Measurements from ENCODE around the gene SMIM7. TPM values are rescaled to one million over a fixed set of nuclear protein-coding genes. Genes with fewer than 3 reads are reported as not detected.

The SMIM7 gene
- polyA plus RNA-seq, 6 donors from 2014 or later, result 41.0 to 84.2 (median 69.1) TPM

DNA sequence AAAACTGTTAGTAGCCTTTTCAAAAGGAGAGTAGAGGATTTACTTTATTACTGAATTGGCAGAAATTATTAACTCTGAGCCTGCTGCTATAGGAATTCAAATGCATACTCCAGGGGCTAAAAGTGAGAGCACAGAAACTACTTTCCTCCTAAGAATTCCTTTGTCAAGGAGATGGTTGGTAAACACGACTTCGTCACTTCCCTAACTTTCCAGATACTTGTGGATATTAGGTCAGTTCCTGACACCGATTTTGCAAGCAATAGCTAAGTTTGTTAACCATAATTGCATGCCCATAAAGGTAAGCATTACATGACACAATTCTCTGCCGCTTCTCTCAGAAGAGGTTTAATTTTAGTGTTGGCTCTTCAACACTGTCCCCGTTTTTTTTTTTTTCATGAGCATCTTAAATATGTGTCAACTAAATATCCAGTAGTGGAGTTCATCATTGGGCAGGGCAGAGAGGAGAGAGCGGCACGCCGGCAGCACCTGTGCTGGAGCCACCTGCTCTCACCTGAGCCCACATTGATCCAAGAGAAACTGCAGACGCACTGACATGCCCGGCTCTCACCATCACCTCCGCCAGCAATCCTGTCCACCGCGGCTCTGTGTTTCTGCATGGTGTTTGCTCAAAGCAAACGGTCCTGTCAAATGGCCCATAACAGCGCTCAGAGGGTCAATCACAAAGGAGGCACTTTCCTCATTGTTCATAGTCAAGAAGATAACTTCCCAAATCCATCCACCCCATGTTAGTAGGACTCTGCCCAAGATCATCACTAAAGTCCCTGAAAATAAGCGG, 34.6 kb downstream of the SMIM7 start:
- H3K4me3 Mint-ChIP-seq, result peak overlapping the region in 4 of 8 donors; percentile 53 to 96 (median 92)

GRCh38 chr19:16624236-16624635, 35.7 kb downstream of the SMIM7 start:
- no peak for ATAC-seq (ENCODE audit: low read depth in 2 of 2)
- Mint-ChIP-seq H3K27ac (peak overlapping the region in 1 of 6 donors; percentile 42), H3K27me3 (no peaks in the 10 kb centered on the region), H3K4me1 (peaks cover 58 to 80% (median 75%) of the 10 kb centered on the region in 3 donors), H3K9me3 (no peaks in the 10 kb centered on the region), H3K36me3 (no peaks in the 10 kb centered on the region), H3K4me3 (peak overlapping the region in 2 of 8 donors; percentile 56 to 94)
- DNase-seq, result no peak

More for the DNA sequence above, 34.6 kb downstream of the SMIM7 start:
- Mint-ChIP-seq H3K36me3 (no peaks in the 10 kb centered on the region), H3K27me3 (no peaks in the 10 kb centered on the region), H3K9me3 (no peaks in the 10 kb centered on the region), H3K27ac (peak overlapping the region in 4 of 6 donors; percentile 19 to 89 (median 70)), H3K4me1 (peaks cover 51 to 78% (median 63%) of the 10 kb centered on the region in 3 donors)
- DNase-seq (no peak), ATAC-seq (ENCODE audit: low read depth in 2 of 2) (no peak)

DNA sequence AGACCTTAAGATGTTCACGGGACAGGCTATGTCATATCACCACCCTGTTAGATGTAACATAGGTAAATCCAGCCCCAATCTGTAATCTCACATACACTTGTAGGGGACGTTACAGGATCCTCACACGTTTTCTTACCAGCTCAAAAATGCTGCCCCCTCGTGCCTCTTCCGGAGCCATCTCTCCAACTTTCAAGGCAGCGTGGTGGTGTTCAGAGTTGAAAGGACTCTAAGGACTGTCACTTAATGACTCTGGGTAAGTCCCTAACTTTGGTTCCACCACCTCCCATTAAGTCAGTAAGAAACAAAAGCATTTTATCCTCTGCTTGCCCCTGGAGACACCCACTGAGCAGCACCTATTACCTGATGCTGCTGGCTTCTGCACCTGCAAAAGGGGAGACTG, 36.4 kb downstream of the SMIM7 start:
- no peak for ATAC-seq (ENCODE audit: low read depth in 2 of 2)
- H3K4me1 Mint-ChIP-seq, result peaks cover 60 to 81% (median 76%) of the 10 kb centered on the region in 3 donors

GRCh38 chr19:16623066-16623465, 36.9 kb downstream of the SMIM7 start:
- H3K9me3 Mint-ChIP-seq, result no peaks in the 10 kb centered on the region
- peak overlapping the region in 1 of 8 donors; percentile 36 for H3K4me3 Mint-ChIP-seq
- H3K4me1 Mint-ChIP-seq, result peaks cover 65 to 86% (median 81%) of the 10 kb centered on the region in 3 donors
- ATAC-seq (ENCODE audit: low read depth in 2 of 2) (no peak), DNase-seq (no peak)
- H3K27ac Mint-ChIP-seq, result no peak overlapping the region
- H3K36me3 Mint-ChIP-seq, result no peaks in the 10 kb centered on the region
- H3K27me3 Mint-ChIP-seq, result no peaks in the 10 kb centered on the region

More for the DNA sequence above, 36.4 kb downstream of the SMIM7 start:
- no peaks in the 10 kb centered on the region for H3K36me3 Mint-ChIP-seq
- peak overlapping the region in 2 of 6 donors; percentile 62 to 83 for H3K27ac Mint-ChIP-seq
- H3K27me3 Mint-ChIP-seq, result no peaks in the 10 kb centered on the region
- DNase-seq, result no peak
- no peaks in the 10 kb centered on the region for H3K9me3 Mint-ChIP-seq
- peak overlapping the region in 1 of 8 donors; percentile 36 for H3K4me3 Mint-ChIP-seq

DNA sequence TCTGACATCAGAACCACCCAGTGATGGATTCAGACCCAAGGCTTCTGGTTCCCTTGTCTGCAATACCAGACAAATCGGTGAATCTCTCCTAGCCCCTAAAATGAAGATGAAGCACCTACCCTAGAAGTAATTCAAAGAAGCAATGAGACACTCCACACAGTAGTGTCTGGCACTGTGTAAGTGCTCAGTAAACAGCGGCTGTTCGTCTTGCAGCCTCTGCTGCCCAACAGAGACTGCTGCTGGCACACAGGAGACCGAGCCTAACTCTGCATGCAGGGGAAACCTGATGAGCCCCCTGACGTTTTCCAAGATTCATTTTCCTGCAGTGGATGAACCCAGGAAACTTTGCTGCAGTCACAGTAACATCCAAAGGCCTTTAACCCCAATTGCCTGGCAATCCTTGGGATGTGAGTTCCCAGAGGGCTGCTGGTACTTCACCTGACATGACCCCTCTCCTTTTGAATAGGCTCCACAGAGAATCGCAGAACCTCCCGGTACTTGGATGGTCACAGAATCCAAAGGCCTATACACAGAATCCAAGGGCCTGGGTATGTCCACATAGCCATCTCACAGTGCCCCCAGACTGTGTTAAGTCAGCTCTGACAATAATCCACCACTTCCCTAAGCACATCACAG, 38.7 kb downstream of the SMIM7 start:
- peaks cover 71 to 95% (median 87%) of the 10 kb centered on the region in 3 donors for H3K4me1 Mint-ChIP-seq
- peak overlapping the region in 1 of 8 donors; percentile 54 for H3K4me3 Mint-ChIP-seq
- ATAC-seq (ENCODE audit: low read depth in 2 of 2), result no peak
- H3K36me3 Mint-ChIP-seq, result no peaks in the 10 kb centered on the region
- no peaks in the 10 kb centered on the region for H3K27me3 Mint-ChIP-seq
- no peaks in the 10 kb centered on the region for H3K9me3 Mint-ChIP-seq
- no peak for DNase-seq
- H3K27ac Mint-ChIP-seq, result peak overlapping the region in 1 of 6 donors; percentile 40

GRCh38 chr19:16620584-16620983, 39.4 kb downstream of the SMIM7 start:
- no peak for DNase-seq
- no peaks in the 10 kb centered on the region for H3K36me3 Mint-ChIP-seq
- no peak for ATAC-seq (ENCODE audit: low read depth in 2 of 2)
- no peaks in the 10 kb centered on the region for H3K9me3 Mint-ChIP-seq
- H3K27ac Mint-ChIP-seq, result peak overlapping the region in 1 of 6 donors; percentile 52
- H3K4me1 Mint-ChIP-seq, result peaks cover 71 to 95% (median 87%) of the 10 kb centered on the region in 3 donors
- no peaks in the 10 kb centered on the region for H3K27me3 Mint-ChIP-seq
- H3K4me3 Mint-ChIP-seq, result peak overlapping the region in 1 of 8 donors; percentile 41

GRCh38 chr19:16620018-16620417, 39.9 kb downstream of the SMIM7 start:
- no peak overlapping the region for H3K4me3 Mint-ChIP-seq
- DNase-seq (no peak), ATAC-seq (ENCODE audit: low read depth in 2 of 2) (no peak)
- peak overlapping the region in 1 of 6 donors; percentile 28 for H3K27ac Mint-ChIP-seq
- H3K9me3 Mint-ChIP-seq, result no peaks in the 10 kb centered on the region
- H3K27me3 Mint-ChIP-seq, result no peaks in the 10 kb centered on the region
- H3K36me3 Mint-ChIP-seq, result no peaks in the 10 kb centered on the region
- peaks cover 72 to 95% (median 87%) of the 10 kb centered on the region in 3 donors for H3K4me1 Mint-ChIP-seq

- peak overlapping the region in 3 of 8 donors; percentile 38 to 72 (median 43) for H3K4me3 Mint-ChIP-seq
- peak overlapping the region in 2 of 6 donors; percentile 28 to 71 for H3K27ac Mint-ChIP-seq
- H3K36me3 Mint-ChIP-seq, result no peaks in the 10 kb centered on the region
- no peaks in the 10 kb centered on the region for H3K9me3 Mint-ChIP-seq
- ATAC-seq (ENCODE audit: low read depth in 2 of 2) (no peak), DNase-seq (no peak)
- H3K4me1 Mint-ChIP-seq, result peaks cover 75 to 95% (median 87%) of the 10 kb centered on the region in 3 donors
- H3K27me3 Mint-ChIP-seq, result no peaks in the 10 kb centered on the region
Measured at GRCh38 chr19:16619457-16619856, 40.5 kb downstream of the SMIM7 start.

- Mint-ChIP-seq H3K9me3 (no peaks in the 10 kb centered on the region), H3K27me3 (no peaks in the 10 kb centered on the region), H3K36me3 (no peaks in the 10 kb centered on the region), H3K27ac (peak overlapping the region in 2 of 6 donors; percentile 19 to 76), H3K4me3 (peak overlapping the region in 3 of 8 donors; percentile 23 to 76 (median 43)), H3K4me1 (peaks cover 73 to 94% (median 91%) of the 10 kb centered on the region in 3 donors)
- ATAC-seq (ENCODE audit: low read depth in 2 of 2) (no peak), DNase-seq (no peak)
Measured at GRCh38 chr19:16618248-16618647, 41.7 kb downstream of the SMIM7 start.

- no peaks in the 10 kb centered on the region for H3K36me3 Mint-ChIP-seq
- no peaks in the 10 kb centered on the region for H3K27me3 Mint-ChIP-seq
- H3K4me1 Mint-ChIP-seq, result peaks cover 75 to 96% (median 95%) of the 10 kb centered on the region in 3 donors
- no peaks in the 10 kb centered on the region for H3K9me3 Mint-ChIP-seq
- H3K27ac Mint-ChIP-seq, result peak overlapping the region in 3 of 6 donors; percentile 5 to 92 (median 64)
- no peak overlapping the region for H3K4me3 Mint-ChIP-seq
- ATAC-seq (ENCODE audit: low read depth in 2 of 2) (no peak), DNase-seq (no peak)
Measured at GRCh38 chr19:16615808-16616207, 44.1 kb downstream of the SMIM7 start.

- Mint-ChIP-seq H3K27me3 (no peaks in the 10 kb centered on the region), H3K27ac (peak overlapping the region; percentile 5 to 92 (median 49)), H3K36me3 (no peaks in the 10 kb centered on the region), H3K4me3 (peak overlapping the region in 4 of 8 donors; percentile 4 to 74 (median 50)), H3K9me3 (no peaks in the 10 kb centered on the region), H3K4me1 (peaks cover 73 to 95% (median 93%) of the 10 kb centered on the region in 3 donors)
- ATAC-seq (ENCODE audit: low read depth in 2 of 2), result no peak
- no peak for DNase-seq
Measured at GRCh38 chr19:16614941-16615340, 45.0 kb downstream of the SMIM7 start.

DNA sequence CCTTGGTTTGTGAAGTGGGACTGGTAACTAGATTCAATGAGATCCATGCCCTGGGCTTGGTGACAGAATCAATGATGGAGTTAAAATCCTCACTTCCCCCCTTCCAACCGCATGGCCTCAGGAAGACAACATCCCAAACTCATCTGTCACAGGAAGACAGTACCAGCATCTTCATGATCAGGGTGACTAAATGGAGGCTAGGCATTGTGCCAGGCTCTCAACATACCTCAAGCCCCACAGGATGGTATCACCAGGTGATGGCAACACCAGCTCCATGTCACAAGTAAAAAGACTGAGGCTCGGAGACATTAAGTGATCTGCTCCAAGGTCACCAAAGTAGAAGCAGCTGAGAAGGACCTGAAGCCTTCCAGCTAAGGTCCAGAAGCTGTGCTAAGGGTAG, 46.1 kb downstream of the SMIM7 start:
- ATAC-seq (ENCODE audit: low read depth in 2 of 2) (no peak), DNase-seq (no peak)
- H3K36me3 Mint-ChIP-seq, result no peaks in the 10 kb centered on the region
- no peak overlapping the region for H3K4me3 Mint-ChIP-seq
- no peaks in the 10 kb centered on the region for H3K9me3 Mint-ChIP-seq
- peaks cover 63 to 90% (median 83%) of the 10 kb centered on the region in 3 donors for H3K4me1 Mint-ChIP-seq
- peak overlapping the region in 4 of 6 donors; percentile 30 to 73 (median 55) for H3K27ac Mint-ChIP-seq
- H3K27me3 Mint-ChIP-seq, result no peaks in the 10 kb centered on the region

DNA sequence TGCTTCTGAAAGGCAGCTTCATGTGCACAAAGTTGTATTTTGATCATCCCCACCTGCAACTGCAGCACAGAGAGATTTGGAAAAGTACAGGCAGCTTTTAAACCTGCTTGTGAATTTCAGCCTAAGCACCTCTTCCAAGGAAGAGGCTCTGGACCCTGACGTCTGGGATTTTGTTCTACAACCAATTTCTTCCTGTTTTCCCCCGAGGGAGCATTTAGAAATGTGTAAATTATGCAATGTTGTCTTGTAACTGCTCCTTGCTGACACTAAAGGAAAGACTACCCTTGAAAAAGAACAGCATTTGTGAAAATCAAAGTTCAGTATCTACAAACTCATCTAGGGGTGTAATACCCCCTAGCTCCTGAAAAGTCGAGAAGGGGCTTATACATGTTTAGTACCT, 47.3 kb downstream of the SMIM7 start:
- Mint-ChIP-seq H3K4me1 (peaks cover 62 to 90% (median 83%) of the 10 kb centered on the region in 3 donors), H3K36me3 (no peaks in the 10 kb centered on the region), H3K27me3 (no peaks in the 10 kb centered on the region), H3K9me3 (no peaks in the 10 kb centered on the region), H3K27ac (peak overlapping the region in 3 of 6 donors; percentile 17 to 89 (median 33)), H3K4me3 (no peak overlapping the region)
- DNase-seq (no peak), ATAC-seq (ENCODE audit: low read depth in 2 of 2) (no peak)
